Keratinocyte (primary cell): ENCODE results near the gene B9D1. TPM values are rescaled to one million over a fixed set of nuclear protein-coding genes. Genes with fewer than 3 reads are reported as not detected.

Source experiments
- DNase-seq: peaks from one replicate; pipeline ENCODE4 v3.0.0-alpha.2; 2011; ENCODE audit warnings: low read depth, missing footprints, low spot score
- FAIRE-seq: peaks from 2 replicates; lab custom pipeline; 2011; peaks lifted over from hg19 to GRCh38; lab: Jason Lieb, UNC
- H2AFZ ChIP-seq: 2 replicates; pipeline ENCODE4 v1.6.0; 2012; ENCODE audit warnings: low read length, control low read depth, inconsistent platforms; ENCODE audit not compliant: control insufficient read depth
- H3K27ac ChIP-seq: 2 replicates; pipeline ENCODE4 v1.5.1; 2011; ENCODE audit warnings: low read length; ENCODE audit not compliant: control insufficient read depth, insufficient read depth
- H3K27me3 ChIP-seq: 3 replicates; pipeline ENCODE4 v1.6.0; 2011; ENCODE audit warnings: low read length; ENCODE audit not compliant: control insufficient read depth, insufficient read depth; ENCODE audit errors: extremely low read depth
- H3K36me3 ChIP-seq, 2 experiments: 2 replicates in 1 of 2; 3 replicates in 1 of 2; pipeline ENCODE4 v1.5.1; 2011; ENCODE audit warnings: low read length in 2 of 2, mild to moderate bottlenecking in 1 of 2; ENCODE audit not compliant: control insufficient read depth in 2 of 2, insufficient read depth in 2 of 2; ENCODE audit errors: extremely low read depth in 1 of 2
- H3K4me1 ChIP-seq: 3 replicates; pipeline ENCODE4 v1.5.1; 2011; ENCODE audit warnings: low read length; ENCODE audit not compliant: control insufficient read depth, insufficient read depth; ENCODE audit errors: extremely low read depth
- H3K4me2 ChIP-seq: 3 replicates; pipeline ENCODE4 v1.6.0; 2011; ENCODE audit warnings: low read depth, low read length; ENCODE audit not compliant: control insufficient read depth, insufficient read depth; ENCODE audit errors: extremely low read depth
- H3K4me3 ChIP-seq, 3 experiments: fragments of 200-600 bp in 1 of 3; sonication (generic) in 1 of 3; 2 replicates in 2 of 3; 3 replicates in 1 of 3; pipeline ENCODE4 v1.5.1; 2011 to 2016; ENCODE audit warnings: low read length in 3 of 3, mild to moderate bottlenecking in 3 of 3, control low read depth in 2 of 3, inconsistent platforms in 1 of 3, low read depth in 1 of 3, mixed read lengths in 1 of 3, mixed run types in 1 of 3, moderate library complexity in 1 of 3; ENCODE audit not compliant: control insufficient read depth in 2 of 3, insufficient read depth in 2 of 3; ENCODE audit errors: extremely low read depth in 1 of 3
- H3K79me2 ChIP-seq: 2 replicates; pipeline ENCODE4 v1.6.0; 2012; ENCODE audit warnings: low read length; ENCODE audit not compliant: control insufficient read depth, insufficient read depth
- H3K9ac ChIP-seq: 3 replicates; pipeline ENCODE4 v1.6.0; 2011; ENCODE audit warnings: low read length; ENCODE audit not compliant: control insufficient read depth, insufficient read depth; ENCODE audit errors: extremely low read depth
- H3K9me1 ChIP-seq: 3 replicates; pipeline ENCODE4 v1.6.0; 2011; ENCODE audit warnings: low read length; ENCODE audit not compliant: control insufficient read depth, insufficient read depth; ENCODE audit errors: extremely low read depth
- H3K9me3 ChIP-seq: 2 replicates; pipeline ENCODE4 v1.5.1; 2012; ENCODE audit warnings: low read depth, low read length; ENCODE audit not compliant: control insufficient read depth
- H4K20me1 ChIP-seq: 3 replicates; pipeline ENCODE4 v1.6.0; 2011; ENCODE audit warnings: low read length; ENCODE audit not compliant: control insufficient read depth, insufficient read depth; ENCODE audit errors: extremely low read depth
- CTCF ChIP-seq, 3 experiments: IDR thresholded peaks in 1 of 3; conservative IDR thresholded peaks in 1 of 3; optimal IDR thresholded peaks in 1 of 3; 2 replicates in 2 of 3; 3 replicates in 1 of 3; pipeline versions ENCODE3 to v1.5.1; 2011; ENCODE audit warnings: low read length in 3 of 3, mild to moderate bottlenecking in 3 of 3, moderate library complexity in 2 of 3, control low read depth in 1 of 3, inconsistent platforms in 1 of 3; ENCODE audit not compliant: insufficient read depth in 2 of 3; ENCODE audit errors: extremely low read depth in 1 of 3
- EZH2 ChIP-seq: IDR thresholded peaks from one replicate; pipeline ENCODE4 v1.6.1; 2012; ENCODE audit warnings: inconsistent platforms, mild to moderate bottlenecking, low read length, moderate library complexity
- dilution Hi-C: fragments of 300-500 bp; cut with MboI; formaldehyde crosslinking; loops from one replicate; pipeline ENCODE4 v1.7.0; 2020; ENCODE audit warnings: low sequenced_read_pairs; ENCODE audit not compliant: extremely low pct_ligation_motif_present
- polyA plus RNA-seq, 5 experiments: library from polyadenylated mRNA; depleted of rRNA in 3 of 5; stranded (reverse) in 3 of 5; stranded (forward) in 1 of 5; unstranded in 1 of 5; fragments of >200 nt; gene quantifications; 1 replicate in 1 of 5; 2 replicates in 3 of 5; 3 replicates in 1 of 5; pipeline versions ENCODE4 v1.2.1 to v1.2.3, GENCODE V29; 2011 to 2012; ENCODE audit warnings: missing spikeins in 2 of 5, low read depth in 1 of 5, low replicate concordance in 1 of 5

B9D1 gene
- polyA plus RNA-seq, 1 donor (not counting 4 experiments of a cell fraction or from before 2014, with no cell fraction given): 30.3 TPM

- FAIRE-seq: no peak
- H3K27ac ChIP-seq: no peak overlapping the region
- no peak overlapping the region for H3K4me3 ChIP-seq
- H3K4me2 ChIP-seq: no peak overlapping the region
- H3K9me1 ChIP-seq: peaks cover 5% of the 10 kb centered on the region
- no peaks in the 10 kb centered on the region for H3K79me2 ChIP-seq
- no peaks in the 10 kb centered on the region for H4K20me1 ChIP-seq
- H3K36me3 ChIP-seq: peaks cover 15 to 22% of the 10 kb centered on the region in 2 experiments
- no peak overlapping the region for H2AFZ ChIP-seq
- TF ChIP-seq CTCF (optimal IDR thresholded peaks at IDR 0.05 in 1 of 3, IDR thresholded peaks at IDR 0.05 in 1 of 3, conservative IDR thresholded peaks at IDR 0.05 in 1 of 3; ENCODE audit: extremely low read depth in 1 of 3, insufficient read depth in 2 of 3, low read length in 3 of 3) (no peak), EZH2 (no peak)
- H3K9me3 ChIP-seq: no peaks in the 10 kb centered on the region
- peaks cover 12% of the 10 kb centered on the region for H3K4me1 ChIP-seq
- H3K27me3 ChIP-seq: no peaks in the 10 kb centered on the region
- no peak for DNase-seq
- H3K9ac ChIP-seq: no peak overlapping the region
- dilution Hi-C loops: no loop called here
Observed at GRCh38 chr17:19333132-19333440, 29.4 kb downstream of the B9D1 start.

GRCh38 chr17:19332371-19333131 is 30.0 kb downstream of the B9D1 start:
- H3K27me3 ChIP-seq: no peaks in the 10 kb centered on the region
- H3K79me2 ChIP-seq: no peaks in the 10 kb centered on the region
- H3K4me3 ChIP-seq: no peak overlapping the region
- no peaks in the 10 kb centered on the region for H3K9me3 ChIP-seq
- no peak overlapping the region for H3K4me2 ChIP-seq
- no peak overlapping the region for H2AFZ ChIP-seq
- H3K36me3 ChIP-seq: peaks cover 15 to 22% of the 10 kb centered on the region in 2 experiments
- dilution Hi-C loops: no loop called here
- H3K9ac ChIP-seq: no peak overlapping the region
- peaks cover 5% of the 10 kb centered on the region for H3K9me1 ChIP-seq
- DNase-seq (no peak), FAIRE-seq (no peak)
- TF ChIP-seq EZH2 (no peak), CTCF (optimal IDR thresholded peaks at IDR 0.05 in 1 of 3, IDR thresholded peaks at IDR 0.05 in 1 of 3, conservative IDR thresholded peaks at IDR 0.05 in 1 of 3; ENCODE audit: extremely low read depth in 1 of 3, insufficient read depth in 2 of 3, low read length in 3 of 3) (no peak)
- no peak overlapping the region for H3K27ac ChIP-seq
- H3K4me1 ChIP-seq: peaks cover 15% of the 10 kb centered on the region
- no peaks in the 10 kb centered on the region for H4K20me1 ChIP-seq
